ENCODE measurements around the gene FAM117B. TPM values are rescaled to one million over a fixed set of nuclear protein-coding genes. Genes with fewer than 3 reads are reported as not detected.
"Not testable (repeated sequence)": the region's sequence is repeated elsewhere in the genome, so short reads cannot be mapped to it uniquely, and the experiment has no call there.

Gene FAM117B
- total RNA-seq, 1 experiment from 2014 or later = 9.1 TPM

- Histone ChIP-seq H3K27ac (ENCODE audit: low read depth, low read length) (no peak overlapping the region), H3K36me3 (ENCODE audit: control insufficient read depth in 1 of 2, insufficient read depth in 2 of 2, low read length in 2 of 2) (no peaks in the 10 kb centered on the region), H3K4me2 (ENCODE audit: low read length) (no peak overlapping the region), H4K20me1 (ENCODE audit: insufficient read depth) (no peaks in the 10 kb centered on the region), H3K4me1 (ENCODE audit: control insufficient read depth in 1 of 2, insufficient read depth in 2 of 2, low read length in 2 of 2) (no peaks in the 10 kb centered on the region), H3K9me2 (ENCODE audit: insufficient read depth) (no peaks in the 10 kb centered on the region), H3K4me3 (replicated peaks in 1 of 2; ENCODE audit: low read depth in 1 of 2, low read length in 2 of 2) (no peak overlapping the region), H3K9ac (ENCODE audit: low read length) (no peak overlapping the region), H2AFZ (ENCODE audit: low read depth, low read length, poor library complexity, severe bottlenecking) (no peak overlapping the region), H3K9me3 (ENCODE audit: control insufficient read depth in 1 of 2, insufficient read depth in 1 of 2, low read depth in 1 of 2, low read length in 2 of 2) (no peaks in the 10 kb centered on the region), H3K27me3 (ENCODE audit: insufficient read depth, low read length) (no peaks in the 10 kb centered on the region), H3K79me2 (ENCODE audit: insufficient read depth, low read length) (no peaks in the 10 kb centered on the region)
- no peak for ATAC-seq
- ChIA-PET CTCF (no interaction called here), POLR2A (no interaction called here), RAD21 (ENCODE audit: low non-redundant PET in 1 of 2, low total read pairs in 2 of 2, uncharacterized antibody in 2 of 2, unreplicated experiment in 2 of 2) (no interaction called here)
- TF ChIP-seq POLR2AphosphoS5 (IDR thresholded peaks at IDR 0.05; ENCODE audit: low read depth, low read length) (no peak), ATF3 (IDR thresholded peaks at IDR 0.05) (no peak), EGR1 (IDR thresholded peaks at IDR 0.05; ENCODE audit: low read depth) (no peak), SIN3A (IDR thresholded peaks at IDR 0.05; ENCODE audit: low read depth) (no peak), POLR2A (IDR thresholded peaks at IDR 0.05; ENCODE audit: borderline replicate concordance, extremely low read depth, insufficient read depth, insufficient read length) (no peak), CBX3 (IDR thresholded peaks at IDR 0.05; ENCODE audit: low read depth) (no peak)
- no TSS peak for BruUV-seq (replicated peaks)
- intact Hi-C loops (cut with micrococcal nuclease) = no loop called here
- no peak for DNase-seq (ENCODE audit: low read depth, low spot score)
Observed at GRCh38 chr2:202705446-202706020, 70.8 kb downstream of the FAM117B start.

GRCh38 chr2:202714971-202715935, 80.5 kb downstream of the FAM117B start:
- CTCF ChIA-PET; intact Hi-C loops (cut with micrococcal nuclease); H3K36me3 ChIP-seq (ENCODE audit: control insufficient read depth in 1 of 2, insufficient read depth in 2 of 2, low read length in 2 of 2); RAD21 ChIA-PET (ENCODE audit: low non-redundant PET in 1 of 2, low total read pairs in 2 of 2, uncharacterized antibody in 2 of 2, unreplicated experiment in 2 of 2); H3K79me2 ChIP-seq (ENCODE audit: insufficient read depth, low read length); H4K20me1 ChIP-seq (ENCODE audit: insufficient read depth); H3K9me2 ChIP-seq (ENCODE audit: insufficient read depth); ATAC-seq; H3K27me3 ChIP-seq (ENCODE audit: insufficient read depth, low read length); H3K9me3 ChIP-seq (ENCODE audit: control insufficient read depth in 1 of 2, insufficient read depth in 1 of 2, low read depth in 1 of 2, low read length in 2 of 2); H3K27ac ChIP-seq (ENCODE audit: low read depth, low read length); DNase-seq (ENCODE audit: low read depth, low spot score); H2AFZ ChIP-seq (ENCODE audit: low read depth, low read length, poor library complexity, severe bottlenecking); POLR2A ChIA-PET; H3K9ac ChIP-seq (ENCODE audit: low read length); H3K4me2 ChIP-seq (ENCODE audit: low read length); H3K4me3 ChIP-seq (replicated peaks in 1 of 2; ENCODE audit: low read depth in 1 of 2, low read length in 2 of 2); BruUV-seq (replicated peaks): not testable (repeated sequence)
- H3K4me1 ChIP-seq (ENCODE audit: control insufficient read depth in 1 of 2, insufficient read depth in 2 of 2, low read length in 2 of 2) = peaks cover 10 to 15% of the 10 kb centered on the region in 2 experiments
